ENCODE measurements around the gene KLK14. TPM values are rescaled to one million over a fixed set of nuclear protein-coding genes. Genes with fewer than 3 reads are reported as not detected.

KLK14 gene
- total RNA-seq, 4 donors from 2014 or later = 0.82 TPM; not detected in 3

DNA sequence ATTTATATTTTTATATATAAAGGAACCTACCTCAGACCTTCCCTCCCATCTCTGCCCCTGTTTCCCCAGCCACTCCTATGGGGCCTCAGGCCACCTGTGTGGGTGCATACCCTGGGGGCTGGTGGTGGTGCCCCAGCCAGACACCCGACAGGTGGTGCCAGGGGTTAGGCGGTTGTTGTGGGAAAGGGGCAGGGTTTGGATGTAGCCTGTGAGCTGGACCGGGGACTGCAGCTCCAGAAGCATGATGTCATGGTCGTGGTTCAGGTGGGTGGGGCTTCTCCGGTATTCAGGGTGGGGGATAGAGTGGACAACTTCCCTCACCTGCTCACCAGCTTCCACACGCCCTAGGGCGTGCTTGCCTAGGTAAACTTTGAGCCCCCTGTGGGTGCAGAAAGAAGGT, 23.0 kb downstream of the KLK14 start:
- Histone ChIP-seq H3K4me3 (no peak overlapping the region), H3K27ac (no peak overlapping the region), H3K9me3 (no peaks in the 10 kb centered on the region), H3K4me1 (peaks cover 0 to 2% (median under 1%) of the 10 kb centered on the region in 4 donors), H3K27me3 (peaks cover 24% of the 10 kb centered on the region), H3K36me3 (no peaks in the 10 kb centered on the region)
- in situ Hi-C loops (cut with MboI; ENCODE audit: low pct_ligation_motif_present in 1 of 4, low pct_unique_long_range_greater_than_20kb in 1 of 4, low sequenced_read_pairs in 3 of 4) (no loop called here), intact Hi-C loops (cut with DNase I; ENCODE audit: low total_unique reads) (no loop called here)
- 50 to 63% methylated on average over 1 to 7 of the region's 7 CpGs for WGBS, 2 donors (ENCODE audit: low coverage in 1 of 2)
- TF ChIP-seq, protein P1, sequence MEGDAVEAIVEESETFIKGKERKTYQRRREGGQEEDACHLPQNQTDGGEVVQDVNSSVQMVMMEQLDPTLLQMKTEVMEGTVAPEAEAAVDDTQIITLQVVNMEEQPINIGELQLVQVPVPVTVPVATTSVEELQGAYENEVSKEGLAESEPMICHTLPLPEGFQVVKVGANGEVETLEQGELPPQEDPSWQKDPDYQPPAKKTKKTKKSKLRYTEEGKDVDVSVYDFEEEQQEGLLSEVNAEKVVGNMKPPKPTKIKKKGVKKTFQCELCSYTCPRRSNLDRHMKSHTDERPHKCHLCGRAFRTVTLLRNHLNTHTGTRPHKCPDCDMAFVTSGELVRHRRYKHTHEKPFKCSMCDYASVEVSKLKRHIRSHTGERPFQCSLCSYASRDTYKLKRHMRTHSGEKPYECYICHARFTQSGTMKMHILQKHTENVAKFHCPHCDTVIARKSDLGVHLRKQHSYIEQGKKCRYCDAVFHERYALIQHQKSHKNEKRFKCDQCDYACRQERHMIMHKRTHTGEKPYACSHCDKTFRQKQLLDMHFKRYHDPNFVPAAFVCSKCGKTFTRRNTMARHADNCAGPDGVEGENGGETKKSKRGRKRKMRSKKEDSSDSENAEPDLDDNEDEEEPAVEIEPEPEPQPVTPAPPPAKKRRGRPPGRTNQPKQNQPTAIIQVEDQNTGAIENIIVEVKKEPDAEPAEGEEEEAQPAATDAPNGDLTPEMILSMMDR (IDR thresholded peaks at IDR 0.05) = no peak
- TF ChIP-seq POLR2A (IDR thresholded peaks at IDR 0.05) (no peak), POLR2AphosphoS5 (IDR thresholded peaks at IDR 0.05) (no peak), EP300 (IDR thresholded peaks at IDR 0.05; ENCODE audit: low read depth) (no peak)
- no peak for DNase-seq

DNA sequence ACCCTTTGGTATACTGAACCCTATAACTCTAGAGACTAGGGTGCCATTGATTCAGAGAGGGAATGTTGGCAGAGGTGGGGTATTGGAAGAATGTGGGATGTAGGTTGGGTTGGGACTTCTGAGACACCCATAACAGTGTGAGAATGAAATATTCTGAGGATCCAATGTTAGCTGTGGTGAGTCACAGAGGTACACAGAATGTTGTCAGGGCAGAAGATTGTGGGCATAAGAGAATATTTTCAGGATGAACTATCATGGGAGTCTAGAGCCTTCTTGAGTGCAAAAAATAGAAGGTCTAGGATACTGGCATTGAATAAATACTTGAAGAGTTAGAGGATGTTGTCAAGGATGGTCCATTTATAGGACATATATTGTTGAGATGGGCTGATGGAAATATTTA, 26.8 kb downstream of the KLK14 start:
- intact Hi-C loops (cut with DNase I; ENCODE audit: low total_unique reads) (no loop called here), in situ Hi-C loops (cut with MboI; ENCODE audit: low pct_ligation_motif_present in 1 of 4, low pct_unique_long_range_greater_than_20kb in 1 of 4, low sequenced_read_pairs in 3 of 4) (no loop called here)
- DNase-seq = no peak
- no peaks in the 10 kb centered on the region for H3K9me3 ChIP-seq
- no peak overlapping the region for H3K4me3 ChIP-seq
- peaks cover 17% of the 10 kb centered on the region for H3K27me3 ChIP-seq
- H3K27ac ChIP-seq = no peak overlapping the region
- TF ChIP-seq POLR2AphosphoS5 (IDR thresholded peaks at IDR 0.05) = no peak
- TF ChIP-seq, protein P1 (IDR thresholded peaks at IDR 0.05) = no peak
- no peaks in the 10 kb centered on the region for H3K36me3 ChIP-seq
- H3K4me1 ChIP-seq = no peaks in the 10 kb centered on the region

DNA sequence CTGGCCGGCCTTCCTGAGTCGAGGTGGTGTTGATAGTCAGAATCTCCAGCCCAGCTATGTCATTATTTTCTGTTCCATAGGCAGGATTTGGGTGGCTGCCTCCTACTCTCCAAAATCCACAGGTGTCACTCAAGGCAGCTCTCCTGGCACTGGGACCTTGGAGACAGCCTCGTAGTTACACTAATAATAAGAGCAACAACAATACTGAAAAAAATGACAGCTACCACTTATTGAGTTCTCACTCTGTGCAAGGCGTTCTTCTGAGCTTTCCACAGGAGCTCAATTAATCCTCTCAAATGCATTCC, 35.7 kb downstream of the KLK14 start:
- no peak overlapping the region for H3K27ac ChIP-seq
- H3K4me3 ChIP-seq = no peak overlapping the region
- in situ Hi-C loops (cut with MboI; ENCODE audit: low pct_ligation_motif_present in 1 of 4, low pct_unique_long_range_greater_than_20kb in 1 of 4, low sequenced_read_pairs in 3 of 4) = no loop called here
- intact Hi-C loops (cut with DNase I; ENCODE audit: low total_unique reads) = no loop called here
- WGBS, 2 donors (ENCODE audit: low coverage in 1 of 2) = 16 to 33% methylated on average over 1 to 4 of the region's 4 CpGs
- DNase-seq = no peak
- no peaks in the 10 kb centered on the region for H3K4me1 ChIP-seq
- H3K9me3 ChIP-seq = no peaks in the 10 kb centered on the region
- H3K27me3 ChIP-seq = peaks cover 3% of the 10 kb centered on the region
- TF ChIP-seq POLR2AphosphoS5 (IDR thresholded peaks at IDR 0.05) = no peak
- TF ChIP-seq, protein P1 (IDR thresholded peaks at IDR 0.05) = no peak
- no peak for TF ChIP-seq POLR2A (IDR thresholded peaks at IDR 0.05)
- TF ChIP-seq EP300 (IDR thresholded peaks at IDR 0.05; ENCODE audit: low read depth) = no peak
- no peaks in the 10 kb centered on the region for H3K36me3 ChIP-seq

DNA sequence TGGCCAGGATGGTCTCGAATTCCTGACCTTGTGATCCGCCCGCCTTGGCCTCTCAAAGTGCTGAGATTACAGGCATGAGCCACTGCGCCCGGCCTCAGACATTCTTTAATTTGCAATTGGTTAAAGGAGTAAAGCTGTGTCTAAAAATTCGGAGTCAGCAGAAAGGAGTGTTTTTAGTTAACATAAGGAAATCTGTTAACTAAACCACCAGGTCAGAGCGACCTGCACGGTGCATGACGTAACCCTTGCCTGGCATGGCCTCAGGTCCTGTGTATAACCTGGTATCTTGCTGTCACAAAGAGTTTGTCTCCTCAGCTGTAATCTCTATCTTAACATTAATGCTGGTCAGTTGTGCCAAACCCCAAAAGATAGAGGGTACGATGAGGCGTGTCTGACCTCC, 38.4 kb downstream of the KLK14 start:
- Histone ChIP-seq H3K4me3 (no peak overlapping the region), H3K9me3 (no peaks in the 10 kb centered on the region), H3K36me3 (no peaks in the 10 kb centered on the region), H3K4me1 (no peaks in the 10 kb centered on the region), H3K27ac (no peak overlapping the region), H3K27me3 (peaks cover 3% of the 10 kb centered on the region)
- in situ Hi-C loops (cut with MboI; ENCODE audit: low pct_ligation_motif_present in 1 of 4, low pct_unique_long_range_greater_than_20kb in 1 of 4, low sequenced_read_pairs in 3 of 4) = no loop called here
- intact Hi-C loops (cut with DNase I; ENCODE audit: low total_unique reads) = no loop called here
- DNase-seq = no peak
- TF ChIP-seq POLR2AphosphoS5 (IDR thresholded peaks at IDR 0.05) (no peak), EP300 (IDR thresholded peaks at IDR 0.05; ENCODE audit: low read depth) (no peak), POLR2A (IDR thresholded peaks at IDR 0.05) (no peak)
- TF ChIP-seq, protein P1 (IDR thresholded peaks at IDR 0.05) = no peak
- 83 to 84% methylated on average over 3 to 11 of the region's 11 CpGs for WGBS, 2 donors (ENCODE audit: low coverage in 1 of 2)
